GM18519 (cell line): Measurements from ENCODE around the gene MGST3.
"Not testable (repeated sequence)": the region's sequence is repeated elsewhere in the genome, so short reads cannot be mapped to it uniquely, and the experiment has no call there.

Experiments used
- ATAC-seq: cut with Tn5 transposase; IDR thresholded peaks from one replicate; pipeline ENCODE4 v1.9.1; 2021; ENCODE audit warnings: mild to moderate bottlenecking, moderate library complexity; ENCODE audit not compliant: unreplicated experiment, low FRiP score

The MGST3 gene

DNA sequence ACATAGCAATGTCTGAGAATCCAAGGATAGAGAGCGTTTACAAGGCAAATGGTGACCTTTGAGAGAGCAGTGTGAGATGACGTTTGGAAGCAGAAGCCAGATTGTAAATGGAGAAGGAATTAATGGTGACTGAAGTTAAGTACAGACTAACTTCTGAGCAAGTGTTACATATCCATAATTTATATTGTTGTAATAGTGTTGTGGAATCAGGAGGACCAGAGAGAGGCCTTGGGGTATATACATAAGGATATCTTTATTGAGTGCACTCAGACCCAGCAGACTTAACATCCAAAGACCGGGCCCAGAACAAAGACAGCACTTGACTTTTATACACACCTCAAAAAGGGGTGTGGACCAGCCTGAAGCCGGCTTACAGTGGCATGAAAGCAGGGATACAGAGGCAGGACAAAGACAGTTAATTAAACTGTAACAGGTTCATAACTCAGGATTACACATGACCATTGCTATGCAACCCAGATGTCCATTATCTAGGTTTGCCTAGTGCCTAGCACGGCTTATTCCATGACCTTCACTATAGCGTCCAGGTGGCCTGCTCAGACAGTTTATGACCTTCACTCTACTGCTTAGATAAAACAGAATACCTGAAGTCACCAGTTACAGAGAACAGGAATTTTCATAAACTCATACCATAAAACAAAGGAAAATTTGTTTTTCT lies 2.7 kb upstream of the MGST3 start:
- no peak for ATAC-seq

DNA sequence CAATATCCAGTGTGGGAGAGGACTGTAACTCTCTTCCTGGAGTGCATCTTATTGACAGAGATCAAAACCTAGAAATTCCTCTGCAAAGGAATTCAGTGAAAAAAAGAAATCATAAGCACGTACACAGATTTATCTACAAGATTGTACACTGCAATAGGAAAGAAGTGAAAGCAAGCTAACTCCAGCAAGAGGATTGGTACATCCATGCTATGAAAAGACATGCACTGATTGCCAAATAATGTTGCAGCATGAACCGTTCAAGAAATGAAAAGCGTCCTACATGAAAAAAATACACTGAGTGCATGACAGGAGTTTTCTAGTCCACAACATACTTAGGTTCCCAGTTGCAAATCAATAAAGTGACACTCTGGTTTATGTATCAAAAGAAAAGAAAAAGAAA lies 1.9 kb upstream of the MGST3 start:
- no peak for ATAC-seq

DNA sequence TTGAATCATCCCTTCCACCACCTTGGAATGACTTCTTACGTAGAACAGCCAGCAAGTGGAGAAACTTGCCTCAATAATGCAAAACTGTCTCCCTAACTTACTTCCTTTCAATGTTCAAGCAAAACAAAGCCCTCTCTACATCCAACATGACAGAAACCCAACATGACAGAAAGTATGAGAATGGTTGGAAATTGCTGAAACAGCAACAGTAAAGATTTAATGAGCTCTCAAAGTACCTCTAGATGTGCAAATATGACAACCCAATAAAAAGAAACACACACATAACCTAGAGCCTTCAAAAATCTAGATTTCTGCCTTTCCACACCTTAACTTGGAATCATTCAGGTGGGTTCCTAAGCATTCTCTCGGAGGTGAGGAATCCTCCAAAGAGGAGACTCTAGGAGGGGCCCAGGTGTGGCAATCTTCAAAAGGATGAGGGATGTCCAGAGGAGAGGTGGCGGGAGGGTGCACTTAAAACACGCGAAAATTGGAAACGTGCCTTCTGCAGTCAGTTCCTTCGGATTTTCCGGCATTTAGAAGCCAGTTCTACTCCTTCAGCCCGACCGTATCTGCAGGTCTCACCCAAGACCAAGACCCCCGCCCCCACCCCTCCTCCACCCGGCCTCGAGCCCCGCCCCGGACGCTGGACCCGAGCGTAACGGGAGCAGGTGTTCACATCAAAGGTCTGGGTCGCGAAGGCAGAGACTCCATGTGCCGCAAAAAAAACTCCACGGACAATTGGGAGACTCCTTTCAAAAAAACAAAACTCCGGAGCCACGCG lies 996 bp upstream of the MGST3 start:
- no peak for ATAC-seq

DNA sequence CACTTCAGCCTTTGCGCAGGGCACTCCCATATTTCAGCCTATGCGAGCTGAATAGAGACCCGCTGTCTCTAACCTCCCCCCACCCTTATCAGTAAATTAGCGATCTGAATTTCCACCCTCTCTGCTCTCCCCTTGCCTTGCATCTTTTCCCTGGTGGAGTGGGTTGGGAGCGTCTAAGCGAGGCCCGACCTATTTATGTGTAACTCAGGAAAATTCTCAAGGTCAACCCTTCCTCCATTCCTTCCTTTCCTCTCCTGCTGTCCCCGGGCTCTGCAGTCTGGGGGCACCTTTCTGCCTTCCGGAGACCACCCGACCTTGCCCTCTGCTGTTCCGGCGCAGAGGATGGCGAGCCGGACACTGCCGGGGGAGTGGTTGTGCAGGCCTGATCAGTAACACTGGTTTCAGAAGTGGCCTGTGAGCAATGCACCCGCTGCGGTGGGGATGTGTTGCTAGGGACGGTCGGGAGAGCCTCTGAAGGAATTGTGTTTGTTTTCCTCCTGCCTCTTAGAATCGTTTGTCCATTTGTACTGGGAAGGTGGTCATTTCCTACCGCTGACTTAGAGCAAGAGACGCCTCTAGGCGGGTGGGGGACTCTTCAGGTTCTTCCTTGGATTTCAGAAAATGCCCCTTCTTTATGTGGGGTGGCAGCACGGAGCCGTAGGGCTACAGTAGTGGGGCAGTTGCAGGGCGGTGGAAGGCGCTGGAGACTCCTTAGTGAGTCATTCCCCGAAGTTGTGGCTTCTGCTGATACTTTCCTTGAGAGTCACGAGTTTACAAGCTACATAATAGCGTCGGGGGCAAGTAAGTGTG lies 513 bp downstream of the MGST3 start:
- ATAC-seq: peak; percentile 28

DNA sequence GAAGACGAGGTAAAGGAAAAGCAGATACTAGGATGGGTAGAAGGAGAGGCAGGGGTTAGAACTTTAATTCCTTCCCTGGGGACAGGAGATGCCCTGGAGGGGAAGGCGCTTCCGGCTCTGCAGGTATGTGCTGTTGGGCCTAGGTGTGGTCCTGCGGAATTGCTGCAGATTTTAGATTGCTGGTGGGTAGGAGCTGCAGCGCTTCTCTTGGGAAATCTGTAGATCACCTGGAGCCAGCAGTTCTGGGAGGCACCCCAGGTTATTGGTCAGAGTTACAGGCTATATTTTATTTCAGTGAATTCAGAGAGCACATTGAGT lies 1.1 kb downstream of the MGST3 start:
- ATAC-seq: no peak

DNA sequence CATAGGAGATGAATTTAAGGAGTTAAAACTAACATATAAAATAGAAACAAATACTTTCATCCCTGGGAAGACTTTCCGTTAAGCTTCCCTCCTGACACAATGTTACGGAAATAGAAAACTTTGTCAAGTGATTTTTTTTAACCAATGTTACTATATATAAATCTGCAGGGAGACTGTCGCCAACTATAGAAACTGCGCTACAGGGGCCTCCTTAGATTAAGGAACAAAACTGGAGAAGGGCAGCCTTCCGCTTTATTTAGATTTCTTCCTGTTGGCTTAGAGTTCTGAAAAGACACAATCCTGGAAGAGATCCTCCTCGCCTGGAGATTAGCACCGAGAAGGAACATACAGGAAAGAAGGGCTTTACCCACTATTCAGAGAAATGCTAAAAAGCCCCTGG lies 1.5 kb downstream of the MGST3 start:
- ATAC-seq: no peak

DNA sequence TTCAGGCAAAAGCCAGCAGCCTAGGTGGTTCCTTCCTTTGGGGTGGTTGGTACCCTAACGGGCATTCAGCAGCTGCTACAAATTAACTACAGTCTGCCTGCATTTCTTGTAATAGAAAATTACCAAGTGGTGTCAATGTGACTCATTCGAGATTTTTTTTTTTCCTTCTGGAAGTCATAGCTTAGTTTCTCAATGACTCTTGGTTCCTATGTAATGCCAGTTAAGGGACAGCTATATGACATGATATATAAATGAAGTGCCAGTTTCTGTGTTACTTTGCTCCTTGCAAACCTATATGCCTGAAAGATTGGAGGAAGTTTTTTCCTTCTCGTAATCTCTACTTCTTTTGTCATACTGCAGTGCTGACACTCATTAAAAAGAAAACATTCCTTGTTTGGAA lies 2.6 kb downstream of the MGST3 start:
- no peak for ATAC-seq

DNA sequence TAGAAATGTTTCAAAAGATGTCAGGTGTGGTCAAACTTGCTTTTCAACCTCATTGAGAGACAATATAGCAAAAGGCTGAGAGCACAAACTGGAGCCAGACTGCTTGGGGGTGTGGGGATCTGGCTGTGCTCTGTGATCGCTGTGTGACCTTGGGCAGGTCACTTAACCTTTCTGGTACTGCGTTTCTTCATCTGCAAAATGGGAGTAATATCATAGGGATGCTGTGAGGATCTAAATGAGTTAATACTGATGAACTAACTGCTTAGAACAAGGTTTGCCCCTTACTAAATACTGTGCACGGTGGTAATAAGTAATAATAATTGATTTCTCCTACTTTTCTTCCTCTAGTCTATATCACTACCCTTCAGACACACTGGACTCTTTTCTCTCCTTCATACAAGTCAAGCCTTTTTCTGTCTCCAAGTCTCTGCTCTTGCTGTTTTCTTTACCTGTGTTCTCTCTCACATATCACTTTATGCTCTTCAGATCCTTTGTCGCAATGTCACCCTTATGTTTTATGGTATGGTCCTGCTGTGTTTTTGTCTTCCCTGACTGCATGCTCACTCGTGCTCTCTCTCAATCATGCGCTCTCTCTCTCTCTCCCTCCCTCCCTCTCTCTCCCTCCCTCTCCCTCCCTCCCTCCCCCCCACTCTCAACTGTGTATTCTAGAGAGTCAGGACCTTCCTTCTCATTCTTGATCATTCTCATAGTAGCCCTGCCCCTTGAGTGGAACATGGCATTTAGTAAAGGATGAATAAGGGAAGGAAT lies 3.3 kb downstream of the MGST3 start:
- no peak for ATAC-seq

DNA sequence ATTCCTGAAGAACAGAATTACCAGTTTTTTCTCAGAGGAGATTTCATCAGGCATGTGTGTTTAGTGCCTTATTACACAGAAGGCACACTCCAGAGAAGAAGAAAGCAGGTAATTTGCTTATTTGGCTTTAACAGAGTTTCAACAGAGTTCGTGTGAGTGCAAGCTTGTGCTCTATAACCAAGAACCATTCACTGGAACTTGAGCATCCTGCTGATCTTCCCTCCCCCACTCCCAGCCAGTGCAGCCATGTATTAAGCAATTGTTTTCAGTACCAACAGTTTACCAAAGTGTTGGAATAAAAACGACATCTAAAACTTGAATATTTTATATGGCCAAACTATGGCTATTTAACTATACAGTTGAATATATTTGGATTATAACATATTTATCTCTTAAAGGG lies 4.3 kb downstream of the MGST3 start:
- peak; percentile 20 for ATAC-seq

DNA sequence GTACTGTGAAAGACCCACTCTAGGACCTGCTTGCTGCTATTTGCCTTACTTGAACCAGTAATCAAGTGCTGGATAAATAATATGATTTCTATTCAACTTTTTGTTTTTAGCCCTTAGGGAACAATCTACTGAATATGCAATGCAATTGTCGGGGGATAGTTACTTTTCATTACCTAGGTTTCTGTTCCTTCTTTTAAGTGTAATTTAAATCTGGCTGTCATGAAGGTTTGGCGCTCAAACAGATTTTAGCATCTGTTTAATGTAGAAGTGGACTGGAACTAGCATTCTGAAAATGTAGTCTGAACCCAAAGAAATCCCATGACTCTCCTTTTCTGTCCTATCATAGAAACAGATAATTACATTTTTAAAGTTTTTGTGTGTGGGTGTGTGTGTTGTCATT lies 4.8 kb downstream of the MGST3 start:
- ATAC-seq: no peak

DNA sequence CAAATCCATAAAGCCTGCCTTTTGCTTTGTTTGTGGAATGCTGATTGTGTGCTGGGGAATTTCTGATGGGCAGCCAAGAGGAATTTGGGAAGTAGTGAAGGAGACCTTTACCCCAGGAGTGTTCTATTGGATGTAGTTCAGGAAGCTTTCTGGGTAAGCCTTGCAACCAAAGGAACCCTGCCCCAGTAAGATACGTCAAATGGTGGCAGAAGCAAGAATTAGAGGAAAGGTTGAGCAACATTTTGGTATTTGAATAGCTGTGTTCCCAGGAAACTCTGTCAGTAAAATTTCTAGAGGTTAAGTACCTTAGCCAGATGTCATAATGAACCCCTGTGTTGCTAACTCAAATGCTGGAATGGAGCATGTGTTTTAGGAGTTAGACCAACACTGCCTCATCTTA lies 6.4 kb downstream of the MGST3 start:
- ATAC-seq: no peak

DNA sequence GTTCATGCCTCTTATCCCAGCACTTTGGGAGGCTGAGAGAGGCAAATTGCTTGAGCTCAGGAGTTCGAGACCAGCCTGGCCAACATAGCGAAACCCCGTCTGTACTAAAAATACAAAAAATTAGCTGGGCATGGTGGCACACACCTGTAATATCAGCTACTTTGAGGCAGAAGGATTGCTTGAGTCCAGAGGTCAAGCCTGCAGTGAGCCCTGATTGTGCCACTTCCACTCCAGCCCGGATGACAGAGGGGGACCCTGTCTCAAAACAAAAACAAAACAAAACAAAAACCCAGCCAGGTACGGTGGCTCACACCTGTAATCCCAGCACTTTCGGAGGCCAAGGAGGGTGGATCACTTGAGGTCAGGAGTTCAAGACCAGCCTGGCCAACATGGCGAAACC lies 7.2 kb downstream of the MGST3 start:
- ATAC-seq: not testable (repeated sequence)

DNA sequence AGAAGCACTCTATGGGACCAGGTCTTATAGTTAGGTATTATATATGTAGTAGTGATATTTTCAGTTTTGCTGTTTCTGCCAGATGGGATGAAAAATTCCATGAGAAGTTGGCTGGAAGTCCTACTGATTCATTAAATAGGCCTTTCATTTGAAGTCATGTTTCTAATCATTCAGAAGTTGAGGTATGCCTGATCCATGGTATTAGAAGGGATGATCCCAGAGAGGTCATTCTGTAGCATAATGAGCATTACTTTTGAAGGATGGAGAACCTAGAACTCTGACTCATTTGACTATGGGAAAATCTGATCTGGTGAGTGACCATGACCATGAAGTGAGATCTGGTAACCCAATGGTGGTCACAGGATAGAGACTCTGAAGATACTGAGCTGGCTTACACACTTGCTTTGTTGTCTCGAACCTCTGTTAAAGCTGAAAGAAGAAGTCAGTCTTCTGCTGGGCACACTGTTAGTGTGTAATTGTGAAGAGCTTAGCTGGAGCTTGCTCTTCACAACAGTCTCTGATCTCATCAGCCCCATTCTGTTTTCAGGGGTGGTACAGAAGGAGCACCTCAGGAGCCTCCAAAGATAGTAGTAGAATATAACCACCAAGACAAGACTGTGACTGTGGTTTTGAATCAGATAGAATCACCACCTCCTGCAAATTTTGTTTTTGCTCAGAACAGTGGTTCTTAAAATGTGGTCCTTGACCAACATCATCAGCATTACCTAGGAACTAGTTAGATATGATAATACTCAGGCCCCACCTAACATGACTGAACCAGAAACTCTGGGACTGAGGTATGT lies 9.0 kb downstream of the MGST3 start:
- no peak for ATAC-seq

DNA sequence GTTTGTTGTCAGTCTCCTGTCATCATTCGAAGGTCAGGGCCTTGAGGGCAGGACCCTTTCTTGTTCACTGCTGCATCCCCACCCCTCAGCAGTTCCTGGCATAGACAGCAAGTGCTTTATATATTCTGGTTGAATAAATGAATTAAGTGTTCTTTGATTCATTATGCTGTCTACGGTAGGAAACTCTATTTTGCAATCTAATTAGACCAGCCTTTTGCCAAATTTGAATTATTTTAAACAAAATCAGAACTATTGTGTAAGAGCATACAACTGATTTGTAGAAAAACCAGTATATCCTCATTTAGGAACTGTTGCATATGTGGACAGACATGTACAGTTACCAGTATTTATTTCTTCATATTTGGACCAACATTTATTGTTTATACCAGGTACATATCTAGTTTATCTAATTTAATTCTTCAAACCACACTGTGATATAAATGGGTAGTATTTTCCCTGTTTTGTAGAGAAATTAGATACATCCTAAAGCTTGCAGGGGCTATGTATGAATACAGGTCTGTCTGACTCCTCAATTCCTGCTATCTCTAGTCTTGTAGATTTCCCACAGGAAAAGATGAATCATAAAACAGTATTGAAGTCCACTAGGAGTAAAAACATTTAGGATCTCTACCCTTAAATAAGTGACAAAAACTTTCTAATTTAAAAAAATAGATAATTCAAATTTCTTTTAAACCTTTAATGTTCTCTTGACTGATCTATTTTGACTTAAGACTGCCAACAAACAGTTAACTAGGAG lies 10.4 kb downstream of the MGST3 start:
- ATAC-seq: no peak

DNA sequence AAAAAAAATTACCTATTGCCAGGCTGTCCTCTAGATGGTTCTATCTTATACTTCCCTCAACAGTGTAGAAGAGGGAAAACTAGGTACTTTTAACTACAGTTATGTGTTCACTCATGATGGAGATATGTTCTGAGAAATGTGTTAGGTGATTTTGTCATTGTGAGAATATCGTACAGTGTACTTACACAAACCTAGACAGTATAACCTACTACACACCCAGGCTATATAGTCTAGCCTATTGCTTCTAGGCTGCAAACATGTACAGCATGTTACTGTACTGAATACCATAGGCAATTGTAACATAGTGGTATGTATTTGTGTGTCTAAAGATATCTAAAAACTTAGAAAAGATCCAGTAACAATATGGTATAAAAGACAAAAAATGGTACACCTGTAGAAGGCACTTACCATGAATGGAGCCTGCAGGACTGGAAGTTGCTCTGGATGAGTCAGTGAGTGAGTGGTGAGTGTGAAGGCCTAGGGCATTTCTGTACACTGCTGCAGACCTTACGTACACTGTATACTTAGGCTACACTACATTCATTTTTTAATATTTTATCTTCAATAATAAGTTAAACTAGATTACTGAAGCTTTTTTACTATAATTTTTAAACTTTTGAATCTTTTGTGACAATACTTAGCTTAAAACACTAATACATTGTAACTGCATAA lies 13.2 kb downstream of the MGST3 start:
- ATAC-seq: no peak

DNA sequence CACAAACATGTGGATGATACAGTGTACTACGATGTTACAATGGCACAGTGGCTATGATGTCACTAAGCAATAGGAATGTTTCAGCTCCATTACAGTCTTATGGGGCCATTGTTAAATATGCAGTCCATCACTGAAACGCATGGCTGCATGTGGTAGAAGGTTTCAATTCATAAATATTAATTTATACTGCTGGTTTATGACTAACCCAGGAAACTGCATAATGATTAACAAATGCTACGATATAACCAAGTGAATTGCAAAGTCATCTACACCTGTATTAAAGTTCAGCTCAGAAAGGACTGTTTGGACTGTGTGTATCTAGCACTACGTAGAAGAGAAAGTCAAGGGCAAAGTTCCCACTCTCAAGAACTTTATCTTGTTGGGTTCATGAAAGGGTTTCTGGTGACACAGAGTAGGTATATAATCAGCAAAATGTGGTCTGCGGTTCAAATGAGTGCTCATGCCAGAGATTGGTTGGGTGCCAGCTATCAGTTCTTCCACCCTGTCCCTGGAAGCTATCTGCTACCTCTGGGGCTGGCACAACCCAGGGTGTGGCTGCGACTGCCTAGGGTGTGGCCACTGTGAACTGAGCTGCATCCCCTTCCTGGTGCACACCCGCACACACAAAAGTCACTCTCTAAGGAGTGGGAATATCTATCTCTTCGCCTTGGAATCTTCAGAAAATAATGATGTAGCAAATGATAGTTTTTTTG lies 14.8 kb downstream of the MGST3 start:
- ATAC-seq: no peak

DNA sequence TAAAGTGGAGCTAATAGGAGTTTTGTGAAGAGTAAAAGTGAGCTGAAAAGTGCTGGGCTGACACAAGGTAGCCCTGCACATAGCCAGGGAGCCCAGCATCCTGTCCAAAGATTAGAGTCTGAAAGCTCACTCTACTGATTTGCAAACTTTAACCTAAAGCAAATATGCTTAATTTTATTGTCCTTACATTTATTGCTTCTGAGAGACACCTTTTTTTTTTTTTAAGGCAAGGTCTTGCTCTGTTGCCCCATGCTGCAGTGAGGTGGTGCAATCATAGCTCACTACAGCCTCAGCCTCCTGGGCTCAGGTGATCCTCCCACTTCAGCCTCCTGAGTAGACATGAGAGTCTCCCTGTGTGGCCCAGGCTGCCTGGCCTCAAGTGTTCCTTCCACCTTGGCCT lies 16.5 kb downstream of the MGST3 start:
- no peak for ATAC-seq

DNA sequence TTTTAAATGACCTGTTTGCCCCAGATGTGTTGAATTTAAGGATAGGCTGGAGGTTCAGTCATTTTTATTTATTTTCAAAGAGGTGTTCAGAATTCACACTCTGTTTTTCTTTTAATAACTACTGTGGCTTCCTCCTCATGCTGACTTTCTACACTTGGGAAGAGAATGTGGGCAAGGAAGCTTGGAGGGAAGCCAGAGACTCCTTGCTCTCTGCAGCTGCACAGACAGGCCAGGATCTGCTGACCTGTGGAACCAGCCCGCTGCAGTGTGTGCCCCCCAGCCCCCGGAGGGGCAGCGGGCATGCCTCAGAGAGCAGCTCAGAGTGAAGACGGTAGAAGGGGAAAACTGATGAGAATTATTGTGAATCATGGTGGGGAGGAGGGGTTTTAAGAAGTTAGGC lies 16.9 kb downstream of the MGST3 start:
- ATAC-seq: no peak
